Neural progenitor cell (in vitro differentiated cells): ENCODE measurements around the gene MRPS34. TPM values are rescaled to one million over a fixed set of nuclear protein-coding genes. Genes with fewer than 3 reads are reported as not detected.

Source experiments
- DNase-seq: peaks from one replicate; pipeline ENCODE4 v3.0.0-alpha.2; 2016; ENCODE audit warnings: low spot score
- H2AFZ ChIP-seq: fragments of 200-600 bp; sonication (generic); replicated peaks from 2 replicates; pipeline ENCODE4 v1.6.1; 2016; ENCODE audit warnings: antibody characterized with exemption
- H3F3A ChIP-seq: fragments of 200-600 bp; sonication (generic); 2 replicates; pipeline ENCODE4 v1.6.1; 2016; ENCODE audit warnings: antibody characterized with exemption, low read depth
- H3K27ac ChIP-seq: fragments of 200-600 bp; sonication (generic); 2 replicates; pipeline ENCODE4 v1.5.1; 2016; ENCODE audit warnings: mild to moderate bottlenecking
- H3K27me3 ChIP-seq: fragments of 200-600 bp; sonication (generic); 2 replicates; pipeline ENCODE4 v1.6.1; 2016; ENCODE audit warnings: mild to moderate bottlenecking, moderate library complexity
- H3K36me3 ChIP-seq: fragments of 200-600 bp; sonication (generic); 2 replicates; pipeline ENCODE4 v1.5.1; 2016
- H3K4me1 ChIP-seq: fragments of 200-600 bp; sonication (generic); 2 replicates; pipeline ENCODE4 v1.6.1; 2016; ENCODE audit warnings: mixed run types
- H3K4me2 ChIP-seq: fragments of 200-600 bp; sonication (generic); 2 replicates; pipeline ENCODE4 v1.6.1; 2016
- H3K4me3 ChIP-seq: fragments of 200-600 bp; sonication (generic); 2 replicates; pipeline ENCODE4 v1.5.1; 2016
- H3K79me2 ChIP-seq: fragments of 200-600 bp; sonication (generic); 2 replicates; pipeline ENCODE4 v1.6.1; 2016; ENCODE audit warnings: low read depth
- H3K9ac ChIP-seq: fragments of 200-600 bp; sonication (generic); 2 replicates; pipeline ENCODE4 v1.6.1; 2016
- H3K9me3 ChIP-seq: fragments of 200-600 bp; sonication (generic); 2 replicates; pipeline ENCODE4 v1.5.1; 2016; ENCODE audit warnings: low read depth
- H4K20me1 ChIP-seq: fragments of 200-600 bp; sonication (generic); 2 replicates; pipeline ENCODE4 v1.6.1; 2016; ENCODE audit warnings: low read depth
- H3K27ac Mint-ChIP-seq: 3 replicates; pipeline ENCODE4 v1.8.0; 2021; ENCODE audit warnings: mixed read lengths
- H3K27me3 Mint-ChIP-seq: 2 replicates; pipeline ENCODE4 v1.8.0; 2022; ENCODE audit warnings: low read depth, mild to moderate bottlenecking, inconsistent platforms, moderate library complexity, mixed read lengths; ENCODE audit not compliant: insufficient read depth
- H3K36me3 Mint-ChIP-seq: 3 replicates; pipeline ENCODE4 v1.8.0; 2021; ENCODE audit warnings: mixed read lengths
- H3K4me1 Mint-ChIP-seq: 3 replicates; pipeline ENCODE4 v1.8.0; 2021; ENCODE audit warnings: mixed read lengths
- H3K4me3 Mint-ChIP-seq: 3 replicates; pipeline ENCODE4 v1.8.0; 2021; ENCODE audit warnings: mild to moderate bottlenecking, moderate library complexity, mixed read lengths
- H3K9me3 Mint-ChIP-seq: 3 replicates; pipeline ENCODE4 v1.8.0; 2020; ENCODE audit warnings: mixed read lengths
- EZH2 ChIP-seq: fragments of 200-600 bp; sonication (generic); IDR thresholded peaks from 2 replicates; pipeline ENCODE4 v1.6.1; 2017; ENCODE audit warnings: antibody characterized with exemption, mild to moderate bottlenecking, moderate library complexity
- EZH2phosphoT487 ChIP-seq: fragments of 200-600 bp; sonication (generic); IDR thresholded peaks from 2 replicates; pipeline ENCODE4 v1.6.1; 2017; ENCODE audit warnings: antibody characterized with exemption
- total RNA-seq: library from RNA; depleted of rRNA; stranded (reverse); fragments of >200 nt; gene quantifications from 2 replicates; pipeline ENCODE4 v1.2.3, GENCODE V29; 2015; ENCODE audit warnings: low replicate concordance
- TF ChIP-seq, protein P1 (sequence below): fragments of 200-600 bp; sonication (generic); IDR thresholded peaks from 2 replicates; pipeline ENCODE4 v1.5.1; 2017; ENCODE audit warnings: antibody characterized with exemption, mild to moderate bottlenecking

Gene MRPS34
- total RNA-seq, 1 donor from 2014 or later = 48.4 TPM

DNA sequence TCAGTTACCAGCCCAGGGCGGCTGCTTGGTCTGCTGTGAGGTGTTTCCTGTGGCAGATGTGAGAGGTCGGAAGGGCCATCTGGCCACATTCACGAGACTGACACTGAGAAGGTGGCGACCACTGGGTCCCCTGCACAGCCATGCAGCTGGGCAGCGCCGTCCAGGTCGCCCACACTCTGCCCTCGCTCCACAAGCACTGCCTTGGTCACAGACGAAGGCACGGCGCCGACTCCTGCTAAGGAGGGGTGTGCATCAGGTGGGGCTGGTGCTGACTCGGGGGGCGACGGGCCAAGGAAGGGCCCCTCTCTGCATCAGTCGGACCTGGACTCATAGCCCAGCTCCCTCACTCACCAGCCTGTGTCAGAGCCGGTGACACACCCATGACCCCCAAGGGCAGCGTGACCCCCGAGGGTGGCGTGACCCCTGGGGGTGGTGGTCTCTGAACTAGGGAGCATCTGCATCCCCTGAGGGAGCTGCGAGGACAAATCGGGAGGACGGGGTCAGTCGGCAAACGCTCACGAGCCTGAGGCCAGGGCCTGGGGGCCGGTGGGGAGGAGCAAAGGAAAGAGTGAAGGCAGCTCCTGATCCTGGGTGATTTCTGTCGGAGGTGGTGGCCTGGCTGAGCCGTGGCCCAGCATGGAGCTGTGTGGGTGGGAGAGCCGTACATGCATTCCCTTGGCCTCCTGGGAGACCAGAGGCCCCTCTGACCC is 32.0 kb downstream of the MRPS34 start:
- H3K27ac ChIP-seq = no peak overlapping the region
- H3K79me2 ChIP-seq = no peaks in the 10 kb centered on the region
- Mint-ChIP-seq H3K4me3 (no peak overlapping the region), H3K27ac (no peak overlapping the region), H3K36me3 (peaks cover 2% of the 10 kb centered on the region), H3K27me3 (no peaks in the 10 kb centered on the region), H3K9me3 (no peaks in the 10 kb centered on the region), H3K4me1 (no peaks in the 10 kb centered on the region)
- H2AFZ ChIP-seq = no peak overlapping the region
- H4K20me1 ChIP-seq = no peaks in the 10 kb centered on the region
- H3K4me1 ChIP-seq = no peaks in the 10 kb centered on the region
- no peak for DNase-seq
- no peaks in the 10 kb centered on the region for H3K36me3 ChIP-seq
- H3K4me3 ChIP-seq = no peak overlapping the region
- no peak for TF ChIP-seq EZH2phosphoT487
- TF ChIP-seq, protein P1, sequence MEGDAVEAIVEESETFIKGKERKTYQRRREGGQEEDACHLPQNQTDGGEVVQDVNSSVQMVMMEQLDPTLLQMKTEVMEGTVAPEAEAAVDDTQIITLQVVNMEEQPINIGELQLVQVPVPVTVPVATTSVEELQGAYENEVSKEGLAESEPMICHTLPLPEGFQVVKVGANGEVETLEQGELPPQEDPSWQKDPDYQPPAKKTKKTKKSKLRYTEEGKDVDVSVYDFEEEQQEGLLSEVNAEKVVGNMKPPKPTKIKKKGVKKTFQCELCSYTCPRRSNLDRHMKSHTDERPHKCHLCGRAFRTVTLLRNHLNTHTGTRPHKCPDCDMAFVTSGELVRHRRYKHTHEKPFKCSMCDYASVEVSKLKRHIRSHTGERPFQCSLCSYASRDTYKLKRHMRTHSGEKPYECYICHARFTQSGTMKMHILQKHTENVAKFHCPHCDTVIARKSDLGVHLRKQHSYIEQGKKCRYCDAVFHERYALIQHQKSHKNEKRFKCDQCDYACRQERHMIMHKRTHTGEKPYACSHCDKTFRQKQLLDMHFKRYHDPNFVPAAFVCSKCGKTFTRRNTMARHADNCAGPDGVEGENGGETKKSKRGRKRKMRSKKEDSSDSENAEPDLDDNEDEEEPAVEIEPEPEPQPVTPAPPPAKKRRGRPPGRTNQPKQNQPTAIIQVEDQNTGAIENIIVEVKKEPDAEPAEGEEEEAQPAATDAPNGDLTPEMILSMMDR = no peak
- TF ChIP-seq EZH2 = no peak
- no peak overlapping the region for H3K9ac ChIP-seq
- no peaks in the 10 kb centered on the region for H3K9me3 ChIP-seq
- peaks cover 42% of the 10 kb centered on the region for H3F3A ChIP-seq
- H3K27me3 ChIP-seq = no peaks in the 10 kb centered on the region
- H3K4me2 ChIP-seq = no peak overlapping the region

- TF ChIP-seq EZH2 (no peak), EZH2phosphoT487 (no peak)
- TF ChIP-seq, protein P1 = no peak
- no peak overlapping the region for H3K4me3 Mint-ChIP-seq
- peaks cover 2% of the 10 kb centered on the region for H3K36me3 Mint-ChIP-seq
- Histone ChIP-seq H2AFZ (no peak overlapping the region), H3K4me2 (no peak overlapping the region), H3K27me3 (no peaks in the 10 kb centered on the region), H3K4me1 (no peaks in the 10 kb centered on the region), H3K79me2 (no peaks in the 10 kb centered on the region), H3F3A (peaks cover 49% of the 10 kb centered on the region), H4K20me1 (no peaks in the 10 kb centered on the region), H3K27ac (no peak overlapping the region), H3K9me3 (no peaks in the 10 kb centered on the region), H3K9ac (no peak overlapping the region), H3K36me3 (no peaks in the 10 kb centered on the region), H3K4me3 (no peak overlapping the region)
- no peak for DNase-seq
- no peak overlapping the region for H3K27ac Mint-ChIP-seq
- no peaks in the 10 kb centered on the region for H3K9me3 Mint-ChIP-seq
- H3K4me1 Mint-ChIP-seq = no peaks in the 10 kb centered on the region
- H3K27me3 Mint-ChIP-seq = no peaks in the 10 kb centered on the region
Measured at GRCh38 chr16:1740234-1740633, 32.7 kb downstream of the MRPS34 start.

GRCh38 chr16:1734816-1735215 is 38.1 kb downstream of the MRPS34 start:
- Histone ChIP-seq H3F3A (peaks cover 52% of the 10 kb centered on the region), H3K9ac (no peak overlapping the region), H3K9me3 (no peaks in the 10 kb centered on the region), H3K27ac (no peak overlapping the region), H2AFZ (no peak overlapping the region), H3K36me3 (no peaks in the 10 kb centered on the region), H3K27me3 (no peaks in the 10 kb centered on the region), H4K20me1 (no peaks in the 10 kb centered on the region), H3K4me3 (no peak overlapping the region), H3K4me2 (no peak overlapping the region), H3K79me2 (no peaks in the 10 kb centered on the region), H3K4me1 (no peaks in the 10 kb centered on the region)
- H3K4me3 Mint-ChIP-seq = no peak overlapping the region
- no peak for DNase-seq
- peaks cover 3% of the 10 kb centered on the region for H3K36me3 Mint-ChIP-seq
- H3K4me1 Mint-ChIP-seq = no peaks in the 10 kb centered on the region
- TF ChIP-seq, protein P1 = no peak
- no peak for TF ChIP-seq EZH2
- TF ChIP-seq EZH2phosphoT487 = no peak
- no peak overlapping the region for H3K27ac Mint-ChIP-seq
- H3K27me3 Mint-ChIP-seq = no peaks in the 10 kb centered on the region
- H3K9me3 Mint-ChIP-seq = peaks cover 2% of the 10 kb centered on the region
